CD4-positive, alpha-beta T cell treated with Interferon alpha-2 for 1 hour (primary cell): Measurements from ENCODE around the gene AADACL3.
"Not testable (repeated sequence)": the region's sequence is repeated elsewhere in the genome, so short reads cannot be mapped to it uniquely, and the experiment has no call there.

Experiments used
- DNase-seq, 2 donors: peaks; one replicate each; pipeline ENCODE4 v3.0.0-alpha.2; 2020 to 2022

AADACL3 gene

GRCh38 chr1:12717301-12717838 lies 1.5 kb downstream of the AADACL3 start:
- no peak for DNase-seq

- DNase-seq = no peak
These were observed 6.7 kb downstream of the AADACL3 start for GRCh38 chr1:12722626-12723025.

GRCh38 chr1:12728391-12728790 lies 12.5 kb downstream of the AADACL3 start:
- no peak for DNase-seq

GRCh38 chr1:12730156-12730555 lies 14.2 kb downstream of the AADACL3 start:
- no peak for DNase-seq

GRCh38 chr1:12731084-12731483 lies 15.2 kb downstream of the AADACL3 start:
- not testable (repeated sequence) for DNase-seq

- DNase-seq = no peak
These were observed 18.7 kb downstream of the AADACL3 start for GRCh38 chr1:12734651-12735050.

- DNase-seq = no peak
These were observed 23.0 kb downstream of the AADACL3 start for GRCh38 chr1:12738934-12739333.

- no peak for DNase-seq
These were observed 23.7 kb downstream of the AADACL3 start for GRCh38 chr1:12739613-12740012.

- no peak for DNase-seq
These were observed 26.0 kb downstream of the AADACL3 start for GRCh38 chr1:12741946-12742345.

GRCh38 chr1:12745126-12745991 lies 29.4 kb downstream of the AADACL3 start:
- DNase-seq = no peak

GRCh38 chr1:12745992-12746323 lies 30.0 kb downstream of the AADACL3 start, which contains the start of gene CFAP107:
Gene CFAP107, plus strand, starts transcription at chr1:12746200. Its CDS starts 231 bp downstream, at chr1:12746431.
- no peak for DNase-seq

GRCh38 chr1:12748778-12749355 lies 33.0 kb downstream of the AADACL3 start:
- DNase-seq = no peak

- DNase-seq = no peak
These were observed 38.8 kb downstream of the AADACL3 start for GRCh38 chr1:12754738-12755137.

GRCh38 chr1:12756273-12756672 lies 40.4 kb downstream of the AADACL3 start:
- no peak for DNase-seq

- no peak for DNase-seq
These were observed 41.0 kb downstream of the AADACL3 start for GRCh38 chr1:12756768-12757413.

- no peak for DNase-seq
These were observed 41.9 kb downstream of the AADACL3 start for GRCh38 chr1:12757836-12758235.

GRCh38 chr1:12760256-12760795 lies 44.4 kb downstream of the AADACL3 start:
- DNase-seq = no peak

GRCh38 chr1:12761781-12762180 lies 45.9 kb downstream of the AADACL3 start:
- no peak for DNase-seq

- no peak for DNase-seq
These were observed 46.9 kb downstream of the AADACL3 start for GRCh38 chr1:12762766-12763165.

- no peak for DNase-seq
These were observed 47.6 kb downstream of the AADACL3 start for GRCh38 chr1:12763479-12763878.

GRCh38 chr1:12764016-12764415 lies 48.1 kb downstream of the AADACL3 start:
- DNase-seq = no peak

GRCh38 chr1:12769031-12769430 lies 53.1 kb downstream of the AADACL3 start:
- DNase-seq = no peak

GRCh38 chr1:12769976-12770505 lies 54.1 kb downstream of the AADACL3 start:
- no peak for DNase-seq
